ENCODE results near the gene DPH2.

DPH2 gene

GRCh38 chr1:43945674-43946235, 24.1 kb upstream of the DPH2 start:
- no peak for DNase-seq

- peak; percentile 95 for DNase-seq
Measured at GRCh38 chr1:43946236-43947060, 23.4 kb upstream of the DPH2 start, which contains the start of gene IPO13. TSS of gene IPO13 (plus strand) at chr1:43946950. CDS start at chr1:43947601, 651 bp downstream.

DNA sequence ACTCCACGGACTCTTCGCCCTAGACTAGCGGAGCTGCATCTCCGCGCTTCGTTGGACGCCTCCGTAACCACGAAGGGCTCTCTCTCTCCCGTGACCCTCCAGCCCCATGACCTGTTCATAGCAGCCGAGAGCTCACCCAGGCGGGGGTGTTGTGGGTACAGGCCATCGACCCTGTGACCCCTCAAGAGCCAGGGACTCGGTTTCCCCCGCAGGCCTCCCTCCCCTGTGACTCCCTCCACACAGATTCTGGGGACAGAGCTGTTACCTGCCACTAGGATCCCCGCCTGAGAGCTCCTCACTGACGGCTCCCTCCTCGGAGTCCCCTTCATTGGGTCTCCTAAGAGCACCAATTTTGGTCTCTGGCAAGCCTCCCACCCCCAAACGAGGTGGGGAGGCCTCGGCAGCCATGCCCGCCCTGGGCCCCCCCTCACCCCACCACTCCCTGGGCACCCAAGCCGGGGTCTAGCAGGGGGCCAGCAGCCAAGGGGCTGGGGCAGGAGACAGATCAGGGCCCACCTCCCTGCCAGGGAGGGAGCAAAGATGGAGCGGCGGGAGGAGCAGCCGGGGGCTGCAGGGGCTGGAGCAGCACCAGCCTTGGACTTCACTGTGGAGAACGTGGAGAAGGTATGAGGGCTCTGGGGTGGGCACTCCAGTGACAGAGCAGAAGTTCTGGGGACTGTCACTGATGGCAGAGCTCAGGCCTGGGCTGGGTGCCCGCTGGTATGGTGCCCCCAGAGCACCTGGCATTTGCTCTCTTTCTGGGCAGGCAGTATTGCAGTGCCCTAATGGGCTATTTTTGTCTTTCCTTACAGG, 22.5 kb upstream of the DPH2 start:
- DNase-seq: no peak

GRCh38 chr1:43947874-43948437, 21.9 kb upstream of the DPH2 start:
- DNase-seq: no peak

- no peak for DNase-seq
Measured at GRCh38 chr1:43949678-43950077, 20.1 kb upstream of the DPH2 start.

DNA sequence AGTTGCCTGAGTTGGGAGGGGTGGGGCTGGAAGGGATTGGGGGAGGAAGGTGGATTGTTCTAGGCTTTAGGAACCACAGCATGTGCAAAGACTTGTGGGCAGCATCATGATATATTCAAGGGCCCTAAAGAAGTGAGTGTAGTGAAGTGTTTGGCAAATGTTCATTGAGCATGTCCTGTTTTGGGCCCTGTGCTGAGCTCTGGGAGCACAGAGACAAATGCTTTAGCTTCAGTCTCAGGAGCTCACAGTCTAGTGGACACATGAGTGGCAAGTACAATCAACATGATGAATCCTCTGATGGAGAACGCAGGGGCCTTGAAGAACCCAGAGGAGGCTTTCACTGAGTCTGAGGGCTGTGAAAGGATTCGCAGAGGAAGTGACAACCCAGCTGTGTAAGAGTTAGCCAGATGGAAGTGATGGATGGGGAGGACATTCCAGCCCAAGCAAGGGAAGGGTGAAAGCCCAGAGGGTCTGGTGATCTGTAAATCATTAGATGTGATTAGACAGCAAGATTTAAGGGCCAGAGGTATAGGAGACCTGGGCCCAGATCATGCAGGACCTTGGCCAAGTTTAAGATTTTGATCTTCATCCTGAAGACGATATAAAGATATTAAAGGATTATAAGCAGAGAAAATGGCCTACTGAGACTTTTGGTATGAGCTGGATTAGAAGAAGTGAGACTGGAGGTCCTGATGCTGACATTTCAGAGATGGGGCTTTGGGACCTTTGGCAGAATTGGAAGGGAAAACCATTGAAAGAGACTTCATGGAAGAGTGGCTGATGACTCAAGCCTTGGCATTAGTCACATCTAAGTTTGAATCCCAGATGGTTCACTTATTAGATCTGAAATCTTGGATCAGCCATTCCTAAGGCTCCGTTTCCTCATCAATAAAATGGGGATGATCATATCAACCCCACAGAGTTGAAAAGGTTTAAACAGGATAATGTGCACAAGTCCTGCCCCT, 18.5 kb upstream of the DPH2 start:
- DNase-seq: no peak

GRCh38 chr1:43952731-43953346, 17.0 kb upstream of the DPH2 start:
- no peak for DNase-seq

DNA sequence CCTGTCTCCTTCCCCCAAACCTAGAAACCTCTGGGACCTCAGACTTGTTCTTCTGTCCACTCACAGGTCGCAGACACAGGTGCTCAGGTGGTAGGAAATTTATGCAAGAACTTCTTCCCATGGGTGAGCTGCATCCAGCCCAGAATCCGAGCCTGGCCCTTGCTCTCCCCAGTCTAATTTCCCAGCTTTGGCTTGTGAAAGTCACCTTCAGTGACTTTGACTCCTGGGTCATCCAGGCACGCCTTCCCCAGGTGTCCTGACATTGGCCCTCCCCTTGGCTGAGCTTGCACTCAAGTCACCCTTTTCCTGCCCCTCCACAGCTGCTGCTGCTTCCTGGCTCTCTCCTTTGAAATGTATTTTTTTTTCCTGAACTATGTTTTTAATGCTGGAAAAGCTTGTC, 16.4 kb upstream of the DPH2 start:
- DNase-seq: no peak

DNA sequence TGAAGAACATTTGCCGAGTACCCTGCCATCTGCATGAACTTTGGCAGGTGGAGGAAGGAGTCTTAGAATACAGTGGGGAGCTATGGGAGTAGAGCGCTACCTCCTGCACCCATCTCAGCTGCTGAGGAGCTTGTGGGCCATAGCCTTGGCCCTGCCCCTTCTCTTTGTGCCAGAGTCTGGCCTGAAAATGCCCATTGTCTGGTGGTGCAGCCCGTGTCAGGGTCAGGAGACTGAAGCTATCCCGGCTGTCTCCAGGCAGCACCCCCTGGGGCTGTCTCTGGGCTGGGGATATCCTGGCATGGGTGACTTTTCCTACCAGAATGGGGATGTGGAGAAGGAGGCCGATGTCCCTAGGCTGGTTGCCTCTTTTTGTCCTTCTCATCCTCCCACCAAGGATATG, 15.8 kb upstream of the DPH2 start:
- DNase-seq: no peak

GRCh38 chr1:43956234-43956633, 13.6 kb upstream of the DPH2 start:
- no peak for DNase-seq

GRCh38 chr1:43957407-43958040, 12.3 kb upstream of the DPH2 start:
- DNase-seq: no peak

DNA sequence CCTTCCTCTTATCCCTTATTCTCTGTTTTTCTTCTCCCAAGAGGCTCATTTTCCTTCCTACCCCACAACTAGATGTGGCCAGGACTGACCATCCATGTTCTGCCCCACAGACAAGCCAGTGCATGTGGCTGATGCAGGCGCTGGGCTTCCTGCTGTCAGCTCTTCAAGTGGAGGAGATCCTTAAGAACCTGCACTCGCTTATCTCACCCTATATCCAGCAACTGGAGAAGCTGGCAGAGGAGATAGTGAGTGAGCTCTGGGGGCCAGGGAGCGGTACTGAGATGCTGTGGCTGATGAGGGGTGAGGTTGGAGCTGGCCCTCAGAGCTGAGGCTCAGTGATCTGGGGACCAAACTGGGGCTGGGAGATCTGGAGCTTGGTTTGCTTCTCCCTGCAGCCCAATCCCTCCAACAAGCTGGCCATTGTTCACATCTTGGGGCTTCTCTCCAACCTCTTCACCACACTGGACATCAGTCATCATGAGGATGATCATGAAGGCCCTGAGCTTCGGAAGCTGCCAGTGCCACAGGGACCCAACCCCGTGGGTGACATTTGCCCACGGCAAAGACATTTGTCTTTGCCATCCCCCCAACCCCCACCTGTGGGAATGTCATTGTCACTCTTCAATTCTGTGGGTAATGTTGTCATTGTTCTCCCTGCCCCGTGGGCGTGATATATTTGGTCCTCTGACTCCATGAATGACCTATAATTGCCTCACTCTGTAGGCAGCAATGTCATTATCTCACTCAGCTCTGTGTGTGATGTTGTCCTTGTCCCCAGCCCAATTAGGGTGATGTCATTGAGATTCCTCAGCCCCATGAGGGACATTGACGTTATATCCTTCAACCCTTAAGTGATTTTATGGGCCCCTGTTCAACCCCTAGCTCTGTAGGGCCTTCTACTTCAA, 11.2 kb upstream of the DPH2 start:
- DNase-seq: no peak

DNA sequence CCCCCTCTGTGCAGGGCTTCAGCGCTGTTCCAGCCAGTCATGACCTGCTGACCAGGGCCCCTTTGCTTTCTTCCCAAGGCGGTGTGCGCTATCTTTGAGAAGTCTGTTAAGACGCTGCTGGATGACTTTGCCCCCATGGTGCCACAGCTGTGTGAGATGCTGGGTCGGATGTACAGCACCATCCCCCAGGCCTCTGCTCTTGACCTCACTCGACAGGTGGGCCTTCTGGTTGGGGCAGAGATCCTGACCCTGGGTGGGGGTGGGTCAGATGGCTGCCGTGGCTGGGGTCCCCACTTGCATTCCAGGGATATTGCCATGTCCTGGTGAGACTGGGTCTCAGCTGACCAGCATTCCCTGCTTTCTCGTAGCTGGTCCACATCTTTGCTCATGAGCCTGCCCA, 9.0 kb upstream of the DPH2 start:
- no peak for DNase-seq

GRCh38 chr1:43961692-43962091, 8.1 kb upstream of the DPH2 start:
- no peak for DNase-seq

DNA sequence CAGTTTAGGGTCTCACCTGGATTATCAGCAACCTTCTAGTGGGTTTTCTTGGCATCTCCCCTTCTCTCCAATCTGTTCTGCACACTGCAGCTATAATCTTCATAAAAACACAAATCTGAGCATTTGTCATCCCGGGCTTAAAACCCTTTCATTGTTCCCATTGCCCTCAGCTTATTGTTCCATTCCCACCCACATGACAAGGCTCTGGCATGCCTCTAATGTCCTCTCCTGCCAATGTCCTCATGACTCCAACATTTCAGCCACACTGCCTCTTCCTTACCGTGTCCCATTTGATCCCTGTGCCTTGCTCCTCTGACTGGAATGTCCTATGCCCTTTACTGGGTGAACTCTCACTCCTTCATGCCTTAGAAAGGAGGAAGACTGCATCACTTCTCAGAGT, 7.5 kb upstream of the DPH2 start:
- DNase-seq: no peak

DNA sequence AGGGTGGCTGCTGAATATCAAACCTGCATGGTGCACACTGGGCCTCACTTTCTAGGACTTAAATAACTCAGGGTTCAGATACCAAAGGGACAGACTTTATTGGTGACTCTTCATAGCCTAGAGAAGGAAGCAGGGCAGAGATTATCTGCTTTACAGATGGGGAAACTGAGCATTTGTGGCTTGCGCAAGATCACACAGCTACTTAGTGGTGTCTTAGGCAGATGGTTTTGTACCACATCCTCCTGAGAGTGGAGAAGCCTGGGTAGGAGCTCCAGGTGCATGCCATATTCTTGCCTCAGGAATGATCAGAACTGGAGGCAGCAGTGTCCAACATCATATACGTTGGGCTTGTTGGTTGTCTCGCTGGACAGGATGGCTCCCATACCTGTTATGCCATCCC, 6.8 kb upstream of the DPH2 start:
- no peak for DNase-seq

DNA sequence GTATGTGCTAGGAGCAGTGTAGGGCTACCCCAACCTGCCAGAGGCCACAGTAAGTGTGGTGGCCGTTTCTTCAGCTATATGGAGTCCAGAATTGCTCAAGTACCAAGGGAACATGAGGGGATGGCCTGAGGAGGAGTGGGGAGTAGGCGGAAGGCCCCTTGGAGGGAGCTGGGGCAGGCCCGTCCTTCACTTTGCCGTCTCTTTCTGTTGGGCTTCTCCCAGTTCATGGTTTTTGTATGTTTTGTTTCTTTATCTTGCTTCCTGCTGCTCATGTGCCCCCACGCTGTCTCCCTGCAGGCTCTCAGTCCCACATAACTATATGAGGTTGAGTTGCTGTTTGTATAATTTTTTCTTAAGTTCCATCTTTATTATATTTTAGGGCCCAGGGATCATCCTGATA, 5.9 kb upstream of the DPH2 start:
- no peak for DNase-seq

- DNase-seq: no peak
Measured at GRCh38 chr1:43965316-43965715, 4.5 kb upstream of the DPH2 start.

DNA sequence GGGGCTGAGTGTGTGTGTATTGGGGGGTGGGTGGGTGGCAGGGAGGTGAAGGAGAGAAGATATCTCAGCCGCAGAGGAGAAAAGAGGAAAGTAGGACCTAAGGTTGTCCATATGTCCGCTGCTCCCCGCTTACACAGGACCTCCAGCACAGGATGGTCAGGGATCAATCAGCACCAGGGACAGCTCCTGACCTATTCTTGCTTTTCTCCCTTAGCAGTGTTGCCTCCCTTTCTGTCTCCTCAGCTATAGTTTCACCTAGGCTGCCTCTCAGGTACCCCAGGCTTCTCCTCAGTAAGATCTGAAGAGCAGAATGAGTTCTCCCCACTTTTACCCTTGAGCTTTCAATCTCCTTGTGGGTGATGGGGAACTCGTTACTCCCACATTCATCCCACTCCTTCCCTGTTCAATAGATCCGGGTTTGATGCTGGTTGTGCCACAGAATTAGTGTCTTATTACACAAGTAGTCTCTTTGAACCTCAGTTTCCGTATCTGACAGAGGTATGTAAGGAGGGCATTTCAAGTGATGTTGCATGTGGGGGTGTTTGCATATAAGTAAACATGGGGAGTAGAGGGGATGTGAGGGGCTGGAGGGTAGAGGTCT, 1.4 kb upstream of the DPH2 start:
- no peak for DNase-seq

DNA sequence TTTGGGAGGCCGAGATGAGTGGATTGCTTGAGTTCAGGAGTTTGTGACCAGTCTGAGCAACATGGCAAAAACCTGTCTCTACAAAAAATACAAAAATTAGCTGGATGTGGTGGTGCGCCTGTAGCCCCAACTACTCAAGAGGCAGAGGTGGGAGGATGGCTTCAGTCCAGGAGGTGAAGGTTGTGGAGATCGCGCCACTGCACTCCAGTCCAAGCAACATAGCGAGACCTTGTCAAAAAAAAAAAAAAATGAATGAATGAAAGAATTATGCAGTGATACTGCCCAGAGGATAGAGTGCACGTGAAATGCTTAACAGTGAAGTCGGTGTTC, 429 bp upstream of the DPH2 start:
- DNase-seq: no peak

Data from HCEC 1CT (cell line).